Measurements from ENCODE around the gene TTC8.

Gene TTC8

DNA sequence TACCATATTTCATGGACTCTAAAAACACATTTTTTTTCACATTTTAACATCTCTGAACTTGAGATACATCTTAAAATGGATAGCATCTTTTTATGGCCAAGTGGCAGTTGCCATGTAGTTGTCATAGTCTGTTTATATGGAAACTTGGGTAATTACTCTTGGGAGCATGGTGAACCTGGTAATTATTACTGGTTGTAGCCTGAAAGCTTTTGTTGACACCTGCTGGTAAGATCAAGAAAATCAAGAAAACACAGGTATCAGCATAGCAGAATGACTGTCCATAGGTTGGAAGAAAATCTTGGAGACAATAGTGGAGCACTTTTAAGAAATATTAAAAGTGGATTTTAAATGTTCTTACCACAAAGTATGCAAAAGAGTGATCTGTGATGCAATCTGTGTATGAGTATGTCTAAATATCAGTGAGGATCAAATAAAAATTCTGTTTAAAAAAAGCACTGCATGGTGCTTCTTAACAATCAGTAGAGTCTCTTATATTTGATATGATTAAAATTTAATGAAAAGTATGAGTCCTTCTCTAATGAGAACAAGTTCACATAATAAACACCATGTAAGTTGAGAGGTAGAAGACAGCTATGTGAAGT lies 44.2 kb downstream of the TTC8 start:
- no peaks in the 10 kb centered on the region for H3K27me3 ChIP-seq (replicated peaks; ENCODE audit: control insufficient read depth, insufficient read depth, low read length)
- peaks cover 13% of the 10 kb centered on the region for H3K4me1 ChIP-seq (ENCODE audit: control insufficient read depth, insufficient read depth, low read length)
- DNase-seq (ENCODE audit: low read depth) = peak; percentile 56
- H3K4me3 ChIP-seq (ENCODE audit: low read length) = no peak overlapping the region
- no peaks in the 10 kb centered on the region for H3K9me3 ChIP-seq (ENCODE audit: control insufficient read depth, low read length)
- H3K9ac ChIP-seq (ENCODE audit: low read length) = no peak overlapping the region
- peaks cover 52% of the 10 kb centered on the region for H3K36me3 ChIP-seq (ENCODE audit: control insufficient read depth, insufficient read depth, low read length, severe bottlenecking)

DNA sequence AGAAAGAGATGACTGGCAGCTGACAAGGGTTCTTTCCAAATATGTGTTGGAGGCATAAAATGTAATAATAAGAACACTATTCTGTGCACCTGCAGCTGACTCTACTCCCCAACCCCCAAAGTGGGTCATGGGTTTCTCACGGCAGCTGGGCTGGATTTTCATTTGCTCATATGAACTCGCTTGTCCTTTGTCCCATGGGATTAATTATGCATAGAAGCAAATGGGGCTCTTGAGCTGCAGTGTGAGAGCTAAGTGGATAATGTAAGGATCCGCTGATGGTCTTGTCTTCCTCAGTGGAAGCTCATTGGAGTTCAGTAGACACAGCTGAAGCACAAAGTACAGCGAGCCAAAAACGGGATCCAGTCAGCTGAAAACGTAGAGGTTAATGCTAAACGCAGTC lies 46.3 kb downstream of the TTC8 start:
- peaks cover 50% of the 10 kb centered on the region for H3K36me3 ChIP-seq (ENCODE audit: control insufficient read depth, insufficient read depth, low read length, severe bottlenecking)
- no peak for DNase-seq (ENCODE audit: low read depth)
- H3K9me3 ChIP-seq (ENCODE audit: control insufficient read depth, low read length) = no peaks in the 10 kb centered on the region
- H3K4me1 ChIP-seq (ENCODE audit: control insufficient read depth, insufficient read depth, low read length) = peaks cover 13% of the 10 kb centered on the region
- H3K27me3 ChIP-seq (replicated peaks; ENCODE audit: control insufficient read depth, insufficient read depth, low read length) = no peaks in the 10 kb centered on the region
- no peak overlapping the region for H3K9ac ChIP-seq (ENCODE audit: low read length)
- no peak overlapping the region for H3K4me3 ChIP-seq (ENCODE audit: low read length)

DNA sequence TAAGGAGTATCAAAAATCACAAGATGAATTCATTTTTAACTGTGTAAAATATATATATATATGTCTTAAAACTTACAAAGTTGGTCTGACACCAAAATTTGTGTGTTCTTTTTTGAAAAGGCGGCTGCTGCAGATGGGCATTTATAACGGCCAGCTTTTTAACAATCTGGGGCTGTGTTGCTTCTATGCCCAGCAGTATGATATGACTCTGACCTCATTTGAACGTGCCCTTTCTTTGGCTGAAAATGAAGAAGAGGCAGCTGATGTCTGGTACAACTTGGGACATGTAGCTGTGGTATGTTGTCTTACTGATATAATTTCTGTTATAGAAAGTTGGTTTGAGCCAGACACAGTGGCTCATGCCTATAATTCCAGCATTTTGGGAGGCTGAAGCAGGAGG lies 47.0 kb downstream of the TTC8 start:
- Histone ChIP-seq H3K4me1 (ENCODE audit: control insufficient read depth, insufficient read depth, low read length) (peaks cover 13% of the 10 kb centered on the region), H3K4me3 (ENCODE audit: low read length) (no peak overlapping the region), H3K9me3 (ENCODE audit: control insufficient read depth, low read length) (no peaks in the 10 kb centered on the region), H3K36me3 (ENCODE audit: control insufficient read depth, insufficient read depth, low read length, severe bottlenecking) (peaks cover 56% of the 10 kb centered on the region), H3K9ac (ENCODE audit: low read length) (no peak overlapping the region), H3K27me3 (replicated peaks; ENCODE audit: control insufficient read depth, insufficient read depth, low read length) (no peaks in the 10 kb centered on the region)
- no peak for DNase-seq (ENCODE audit: low read depth)

DNA sequence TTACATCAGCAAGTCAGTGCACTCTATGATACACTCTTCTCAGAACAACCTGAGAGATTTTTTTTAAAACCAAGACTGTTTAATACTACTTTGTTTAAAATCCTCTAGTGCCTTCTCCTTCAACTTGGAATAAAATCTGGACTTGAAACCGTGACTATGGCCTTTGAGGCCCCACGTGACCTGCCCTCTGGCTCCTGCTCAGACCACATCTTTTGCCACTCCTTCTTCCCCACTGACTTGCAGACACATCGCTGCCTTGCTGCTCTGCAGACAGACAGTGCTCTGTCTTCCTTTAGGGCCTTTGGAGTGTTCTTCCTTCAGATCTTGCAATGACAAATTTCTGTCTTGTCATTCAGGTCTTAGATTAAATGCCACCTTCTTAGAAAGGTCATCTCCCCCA lies 48.5 kb downstream of the TTC8 start:
- Histone ChIP-seq H3K4me1 (ENCODE audit: control insufficient read depth, insufficient read depth, low read length) (peaks cover 13% of the 10 kb centered on the region), H3K4me3 (ENCODE audit: low read length) (no peak overlapping the region), H3K9me3 (ENCODE audit: control insufficient read depth, low read length) (no peaks in the 10 kb centered on the region), H3K27me3 (replicated peaks; ENCODE audit: control insufficient read depth, insufficient read depth, low read length) (no peaks in the 10 kb centered on the region), H3K36me3 (ENCODE audit: control insufficient read depth, insufficient read depth, low read length, severe bottlenecking) (peaks cover 67% of the 10 kb centered on the region), H3K9ac (ENCODE audit: low read length) (no peak overlapping the region)
- DNase-seq (ENCODE audit: low read depth) = no peak

DNA sequence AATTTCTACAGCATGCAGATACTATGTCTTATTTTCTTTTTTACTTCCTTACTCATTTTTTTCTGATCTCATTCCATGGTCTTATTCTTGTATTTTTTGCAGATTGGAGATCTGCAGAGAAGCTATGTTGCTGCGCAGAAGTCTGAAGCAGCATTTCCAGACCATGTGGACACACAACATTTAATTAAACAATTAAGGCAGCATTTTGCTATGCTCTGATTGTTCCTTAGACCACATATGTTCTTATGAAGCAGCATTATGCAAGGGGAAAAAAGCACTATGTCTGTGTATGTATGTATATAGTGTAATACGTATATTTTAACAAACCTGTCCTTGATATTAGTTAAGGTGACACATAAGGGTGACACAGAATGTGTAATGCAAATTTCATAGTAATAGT lies 52.7 kb downstream of the TTC8 start:
- peaks cover 5% of the 10 kb centered on the region for H3K4me1 ChIP-seq (ENCODE audit: control insufficient read depth, insufficient read depth, low read length)
- peaks cover 25% of the 10 kb centered on the region for H3K9me3 ChIP-seq (ENCODE audit: control insufficient read depth, low read length)
- H3K27me3 ChIP-seq (replicated peaks; ENCODE audit: control insufficient read depth, insufficient read depth, low read length) = no peaks in the 10 kb centered on the region
- no peak overlapping the region for H3K4me3 ChIP-seq (ENCODE audit: low read length)
- no peak for DNase-seq (ENCODE audit: low read depth)
- no peak overlapping the region for H3K9ac ChIP-seq (ENCODE audit: low read length)
- peaks cover 78% of the 10 kb centered on the region for H3K36me3 ChIP-seq (ENCODE audit: control insufficient read depth, insufficient read depth, low read length, severe bottlenecking)

DNA sequence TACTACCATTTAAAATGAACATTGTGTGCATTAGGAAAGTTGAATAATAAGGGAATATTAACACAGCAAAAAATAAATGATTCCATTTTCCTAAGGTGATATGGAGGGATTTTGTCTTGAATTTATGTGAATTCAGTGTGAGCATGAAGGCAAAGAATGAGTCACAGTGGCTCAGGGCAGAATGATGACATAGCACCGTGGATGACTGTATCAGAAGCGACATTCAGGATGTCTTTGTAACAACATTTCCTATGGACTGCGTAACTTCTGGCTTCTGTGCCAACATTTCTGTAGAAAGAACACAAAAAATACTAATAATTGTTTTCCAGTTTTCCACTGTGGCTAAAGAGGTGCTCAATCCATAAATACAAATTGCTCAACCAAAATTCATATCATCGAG lies 54.6 kb downstream of the TTC8 start:
- H3K36me3 ChIP-seq (ENCODE audit: control insufficient read depth, insufficient read depth, low read length, severe bottlenecking) = peaks cover 62% of the 10 kb centered on the region
- H3K4me3 ChIP-seq (ENCODE audit: low read length) = no peak overlapping the region
- peaks cover 37% of the 10 kb centered on the region for H3K9me3 ChIP-seq (ENCODE audit: control insufficient read depth, low read length)
- peak; percentile 81 for DNase-seq (ENCODE audit: low read depth)
- no peak overlapping the region for H3K9ac ChIP-seq (ENCODE audit: low read length)
- H3K4me1 ChIP-seq (ENCODE audit: control insufficient read depth, insufficient read depth, low read length) = no peaks in the 10 kb centered on the region
- H3K27me3 ChIP-seq (replicated peaks; ENCODE audit: control insufficient read depth, insufficient read depth, low read length) = no peaks in the 10 kb centered on the region

DNA sequence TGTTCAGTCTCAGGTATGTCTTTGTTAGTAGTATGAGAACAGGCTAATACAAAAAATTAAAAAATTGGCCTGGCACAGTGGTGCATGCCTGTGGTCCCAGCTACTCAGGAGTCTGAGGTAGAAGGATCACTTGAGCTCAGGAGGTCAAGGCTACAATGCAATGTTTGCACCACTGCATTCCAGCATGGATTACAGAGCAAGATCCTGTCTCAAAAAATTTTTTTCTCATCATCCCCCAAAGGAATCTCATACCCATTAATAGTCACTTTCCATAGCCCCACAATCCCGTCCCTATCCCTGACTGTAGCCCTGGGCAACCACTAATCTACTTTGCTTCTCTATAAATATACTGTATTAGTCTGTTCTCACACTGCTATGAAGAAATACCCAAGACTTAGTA lies 57.8 kb downstream of the TTC8 start:
- H3K4me3 ChIP-seq (ENCODE audit: low read length) = no peak overlapping the region
- DNase-seq (ENCODE audit: low read depth) = no peak
- peaks cover 47% of the 10 kb centered on the region for H3K36me3 ChIP-seq (ENCODE audit: control insufficient read depth, insufficient read depth, low read length, severe bottlenecking)
- H3K4me1 ChIP-seq (ENCODE audit: control insufficient read depth, insufficient read depth, low read length) = no peaks in the 10 kb centered on the region
- no peak overlapping the region for H3K9ac ChIP-seq (ENCODE audit: low read length)
- no peaks in the 10 kb centered on the region for H3K27me3 ChIP-seq (replicated peaks; ENCODE audit: control insufficient read depth, insufficient read depth, low read length)
- H3K9me3 ChIP-seq (ENCODE audit: control insufficient read depth, low read length) = peaks cover 39% of the 10 kb centered on the region

DNA sequence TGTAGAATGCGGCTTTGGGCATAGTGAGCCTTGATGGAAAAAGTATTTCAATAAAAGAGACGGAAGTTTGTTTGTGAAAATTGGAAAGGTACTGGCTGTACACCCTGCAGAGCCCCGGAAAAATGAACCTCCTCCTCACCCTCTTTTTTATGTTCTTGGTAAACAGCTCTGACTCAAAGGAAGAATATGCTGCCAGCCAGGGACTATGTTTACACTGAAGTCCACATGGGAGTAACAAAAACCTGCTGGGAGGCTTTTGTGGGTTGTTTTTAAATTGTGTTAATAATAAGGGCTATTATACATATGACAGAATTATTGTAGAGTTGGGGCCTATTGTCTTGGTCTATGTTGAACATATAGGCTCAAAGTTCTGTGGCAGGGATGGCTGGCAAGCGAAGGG lies 70.7 kb downstream of the TTC8 start:
- H3K4me1 ChIP-seq (ENCODE audit: control insufficient read depth, insufficient read depth, low read length) = no peaks in the 10 kb centered on the region
- peaks cover 14% of the 10 kb centered on the region for H3K9me3 ChIP-seq (ENCODE audit: control insufficient read depth, low read length)
- peak; percentile 75 for DNase-seq (ENCODE audit: low read depth)
- no peaks in the 10 kb centered on the region for H3K27me3 ChIP-seq (replicated peaks; ENCODE audit: control insufficient read depth, insufficient read depth, low read length)
- H3K9ac ChIP-seq (ENCODE audit: low read length) = no peak overlapping the region
- H3K4me3 ChIP-seq (ENCODE audit: low read length) = no peak overlapping the region
- no peaks in the 10 kb centered on the region for H3K36me3 ChIP-seq (ENCODE audit: control insufficient read depth, insufficient read depth, low read length, severe bottlenecking)

DNA sequence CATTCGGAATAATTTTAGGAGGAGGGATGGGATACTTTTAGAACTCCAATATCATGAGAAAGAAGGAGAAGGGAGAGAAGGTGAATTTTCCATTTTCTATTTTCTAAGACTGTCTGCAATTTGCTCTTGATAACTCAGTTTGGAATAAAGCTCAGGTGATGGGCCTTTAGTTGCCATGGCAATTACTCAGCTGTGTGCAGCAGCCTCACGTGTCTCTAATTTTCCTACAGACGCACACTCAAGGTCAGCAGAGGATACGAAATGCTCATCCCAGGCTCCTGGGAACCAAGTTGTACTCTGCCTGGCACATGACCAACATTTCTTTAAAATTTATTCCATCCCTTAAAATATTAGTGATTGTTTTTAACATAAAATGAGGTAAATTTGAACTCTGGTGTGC lies 76.7 kb downstream of the TTC8 start:
- Histone ChIP-seq H3K9ac (ENCODE audit: low read length) (no peak overlapping the region), H3K4me1 (ENCODE audit: control insufficient read depth, insufficient read depth, low read length) (no peaks in the 10 kb centered on the region), H3K4me3 (ENCODE audit: low read length) (no peak overlapping the region), H3K27me3 (replicated peaks; ENCODE audit: control insufficient read depth, insufficient read depth, low read length) (peaks cover 8% of the 10 kb centered on the region), H3K9me3 (ENCODE audit: control insufficient read depth, low read length) (peaks cover 4% of the 10 kb centered on the region), H3K36me3 (ENCODE audit: control insufficient read depth, insufficient read depth, low read length, severe bottlenecking) (no peaks in the 10 kb centered on the region)
- no peak for DNase-seq (ENCODE audit: low read depth)

DNA sequence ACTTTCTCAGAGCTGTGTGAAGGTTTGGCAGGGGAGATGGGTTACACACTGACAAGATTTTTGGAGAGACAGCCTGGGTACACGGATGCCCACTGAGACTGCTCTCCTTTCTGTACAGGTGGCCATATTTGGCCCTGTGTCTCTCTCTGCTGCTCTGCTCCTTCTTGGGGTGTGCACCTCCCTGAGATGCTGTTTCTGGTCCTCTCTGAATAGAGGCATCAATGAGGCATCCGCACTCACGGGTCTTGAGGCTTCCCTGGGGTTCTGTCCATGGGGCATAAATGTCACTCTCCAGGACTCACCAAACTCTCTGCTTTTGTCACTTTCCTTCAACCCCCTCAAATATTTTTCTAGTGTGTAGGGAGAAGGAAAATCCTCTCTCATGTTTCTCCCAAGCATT lies 77.5 kb downstream of the TTC8 start:
- Histone ChIP-seq H3K27me3 (replicated peaks; ENCODE audit: control insufficient read depth, insufficient read depth, low read length) (peaks cover 8% of the 10 kb centered on the region), H3K9ac (ENCODE audit: low read length) (no peak overlapping the region), H3K4me3 (ENCODE audit: low read length) (no peak overlapping the region), H3K36me3 (ENCODE audit: control insufficient read depth, insufficient read depth, low read length, severe bottlenecking) (no peaks in the 10 kb centered on the region), H3K4me1 (ENCODE audit: control insufficient read depth, insufficient read depth, low read length) (no peaks in the 10 kb centered on the region), H3K9me3 (ENCODE audit: control insufficient read depth, low read length) (peaks cover 4% of the 10 kb centered on the region)
- DNase-seq (ENCODE audit: low read depth) = no peak

DNA sequence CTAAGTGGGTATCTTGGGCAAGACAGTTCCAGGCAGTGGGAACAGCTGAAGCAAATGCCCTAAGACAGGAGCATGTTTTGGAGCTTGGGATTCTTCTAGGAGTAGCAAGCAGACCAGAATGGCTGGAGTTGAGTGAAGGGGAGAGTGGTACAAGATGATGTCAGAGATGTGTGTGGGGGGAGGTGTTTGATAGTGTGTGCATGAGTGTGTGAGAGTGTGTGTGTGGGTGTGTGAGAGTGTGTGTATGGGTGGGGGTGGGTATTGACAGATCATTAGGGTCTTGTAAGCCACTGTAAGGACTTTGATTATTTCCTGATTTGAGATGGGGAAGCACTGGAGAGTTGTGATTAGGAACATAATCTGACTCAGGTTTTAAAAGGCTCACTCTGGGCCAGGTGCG lies 78.4 kb downstream of the TTC8 start:
- Histone ChIP-seq H3K9me3 (ENCODE audit: control insufficient read depth, low read length) (peaks cover 6% of the 10 kb centered on the region), H3K27me3 (replicated peaks; ENCODE audit: control insufficient read depth, insufficient read depth, low read length) (peaks cover 8% of the 10 kb centered on the region), H3K4me3 (ENCODE audit: low read length) (no peak overlapping the region), H3K36me3 (ENCODE audit: control insufficient read depth, insufficient read depth, low read length, severe bottlenecking) (no peaks in the 10 kb centered on the region), H3K4me1 (ENCODE audit: control insufficient read depth, insufficient read depth, low read length) (no peaks in the 10 kb centered on the region), H3K9ac (ENCODE audit: low read length) (no peak overlapping the region)
- no peak for DNase-seq (ENCODE audit: low read depth)

DNA sequence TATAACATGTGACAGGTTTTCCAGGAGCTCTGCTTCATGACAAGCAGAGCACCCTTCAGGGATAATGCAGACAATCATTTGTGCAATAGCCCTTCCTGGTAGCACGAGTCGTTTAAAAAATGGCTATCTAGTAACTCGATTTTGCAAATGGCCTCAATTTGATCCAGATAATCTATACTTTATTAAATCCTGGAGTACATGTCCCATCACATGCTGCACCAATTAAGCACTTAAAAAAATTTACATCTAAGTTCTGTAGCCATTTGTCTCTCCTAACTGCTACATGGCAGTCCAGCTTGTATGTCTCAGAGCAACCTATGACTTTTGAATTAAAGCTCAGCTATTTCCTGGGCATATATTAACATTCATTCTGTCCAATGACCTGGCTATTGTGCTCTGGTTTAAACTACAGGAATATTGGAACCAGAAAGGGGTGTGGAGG lies 79.8 kb downstream of the TTC8 start:
- H3K9me3 ChIP-seq (ENCODE audit: control insufficient read depth, low read length) = peaks cover 14% of the 10 kb centered on the region
- H3K4me3 ChIP-seq (ENCODE audit: low read length) = no peak overlapping the region
- no peaks in the 10 kb centered on the region for H3K4me1 ChIP-seq (ENCODE audit: control insufficient read depth, insufficient read depth, low read length)
- H3K36me3 ChIP-seq (ENCODE audit: control insufficient read depth, insufficient read depth, low read length, severe bottlenecking) = no peaks in the 10 kb centered on the region
- H3K27me3 ChIP-seq (replicated peaks; ENCODE audit: control insufficient read depth, insufficient read depth, low read length) = peaks cover 8% of the 10 kb centered on the region
- H3K9ac ChIP-seq (ENCODE audit: low read length) = no peak overlapping the region
- DNase-seq (ENCODE audit: low read depth) = no peak
